K562 (cell line): ENCODE data around the gene IL26. TPM values are rescaled to one million over a fixed set of nuclear protein-coding genes. Genes with fewer than 3 reads are reported as not detected.

ENCODE experiments used
- ATAC-seq: fragments of 200-7000 bp; cut with Tn5 transposase; 3 replicates; pipeline ENCODE4 v1.9.1; 2020; ENCODE audit warnings: moderate library complexity
- BruUV-seq: library from RNA; stranded (reverse); fragments of 400-500 nt; replicated peaks from 2 replicates; lab custom pipeline; 2021; lab: Mats Ljungman, UMichigan
- CTCF ChIA-PET: fragments of 300-600 bp; formaldehyde crosslinking; extraction: SDS; loops from one replicate; lab custom pipeline; 2021; ENCODE audit warnings: low intra/inter-chr PET ratio; lab: Yijun Ruan, JAX
- POLR2A ChIA-PET: fragments of 300-600, 350-650 bp; sonication (Branson Sonifier 250); formaldehyde crosslinking; extraction: SDS; loops from one replicate; lab custom pipeline; 2021; ENCODE audit warnings: antibody characterized with exemption, inconsistent platforms; lab: Yijun Ruan, JAX
- DNase-seq, 4 experiments: peaks; one replicate each; pipeline versions ENCODE4 v3.0.0 to v3.0.0-alpha.2; 2011 to 2018; ENCODE audit warnings: low spot score in 3 of 4, mixed read lengths in 3 of 4; ENCODE audit errors: extremely low read depth in 1 of 4
- FAIRE-seq: peaks from 2 replicates; lab custom pipeline; 2011; peaks lifted over from hg19 to GRCh38; lab: Jason Lieb, UNC
- H2AFZ ChIP-seq: 2 replicates; pipeline ENCODE4 v1.6.0; 2011; ENCODE audit warnings: low read depth, low read length, control low read depth, inconsistent platforms
- H3K27ac ChIP-seq: fragments of 200-600 bp; 3 replicates; pipeline ENCODE4 v1.8.0; 2011; ENCODE audit warnings: low read depth, mild to moderate bottlenecking, control low read depth, inconsistent platforms, low read length, moderate library complexity, mixed read lengths; ENCODE audit errors: extremely low read depth
- H3K27me3 ChIP-seq, 2 experiments: fragments of 300-600 bp in 1 of 2; 2 replicates in 1 of 2; 3 replicates in 1 of 2; pipeline versions ENCODE4 v1.6.0 to v1.8.0; 2011; ENCODE audit warnings: inconsistent platforms in 2 of 2, low read length in 2 of 2, mild to moderate bottlenecking in 1 of 2, mixed read lengths in 1 of 2, moderate library complexity in 1 of 2; ENCODE audit not compliant: control insufficient read depth in 2 of 2, insufficient read depth in 2 of 2
- H3K36me3 ChIP-seq: fragments of 300-600 bp; 3 replicates; pipeline ENCODE4 v1.8.0; 2011; ENCODE audit warnings: mild to moderate bottlenecking, low read length, inconsistent platforms; ENCODE audit not compliant: control insufficient read depth, insufficient read depth
- H3K4me1 ChIP-seq, 2 experiments: fragments of 200-600 bp in 1 of 2; replicated peaks in 1 of 2; 2 replicates in 1 of 2; 3 replicates in 1 of 2; pipeline versions ENCODE4 v1.5.1 to v1.8.0; 2011; ENCODE audit warnings: inconsistent platforms in 2 of 2, low read length in 2 of 2, mild to moderate bottlenecking in 1 of 2, mixed read lengths in 1 of 2, moderate library complexity in 1 of 2; ENCODE audit not compliant: control insufficient read depth in 2 of 2, insufficient read depth in 2 of 2
- H3K4me2 ChIP-seq: 2 replicates; pipeline ENCODE4 v1.6.1; 2011; ENCODE audit warnings: low read length, control low read depth, inconsistent platforms, mixed read lengths; ENCODE audit not compliant: insufficient read depth
- H3K4me3 ChIP-seq: fragments of 200-600 bp; sonication (generic), shearing (Covaris generic); 2 replicates; pipeline ENCODE4 v1.5.1; 2016; ENCODE audit warnings: control low read depth, inconsistent platforms
- H3K79me2 ChIP-seq: fragments of 200-600 bp; 3 replicates; pipeline ENCODE4 v1.8.0; 2011; ENCODE audit warnings: low read length, inconsistent platforms; ENCODE audit not compliant: control insufficient read depth, insufficient read depth
- H3K9ac ChIP-seq, 2 experiments: 2 replicates each; pipeline versions ENCODE4 v1.6.0 to v1.6.1; 2011; ENCODE audit warnings: low read depth in 2 of 2, low read length in 2 of 2, control low read depth in 1 of 2, inconsistent platforms in 1 of 2, mild to moderate bottlenecking in 1 of 2, mixed read lengths in 1 of 2; ENCODE audit not compliant: insufficient read depth in 1 of 2
- H3K9me1 ChIP-seq: one replicate; pipeline ENCODE4 v1.6.0; 2011; ENCODE audit warnings: inconsistent platforms, mild to moderate bottlenecking, low read length, moderate library complexity; ENCODE audit not compliant: control insufficient read depth, insufficient read depth
- H3K9me3 ChIP-seq: replicated peaks from 2 replicates; pipeline ENCODE4 v1.5.1; 2011; ENCODE audit warnings: low read depth, low read length, inconsistent platforms; ENCODE audit not compliant: control insufficient read depth, insufficient read depth
- H4K20me1 ChIP-seq: replicated peaks from 2 replicates; pipeline ENCODE4 v1.6.1; 2011; ENCODE audit warnings: low read length, inconsistent platforms, mixed read lengths; ENCODE audit not compliant: control insufficient read depth, insufficient read depth
- ARID3A ChIP-seq: IDR thresholded peaks from 2 replicates; pipeline ENCODE4 v1.6.1; 2012; ENCODE audit warnings: low read depth, low read length, improper control_type of control experiment, borderline replicate concordance
- CTCF ChIP-seq, 3 experiments: IDR thresholded peaks in 2 of 3; conservative IDR thresholded peaks in 1 of 3; 2 replicates each; pipeline ENCODE4 v1.5.1; 2011 to 2012; ENCODE audit warnings: low read length in 3 of 3, mild to moderate bottlenecking in 3 of 3, control low read depth in 2 of 3, improper control_type of control experiment in 1 of 3, inconsistent platforms in 1 of 3, low read depth in 1 of 3, mixed read lengths in 1 of 3, moderate library complexity in 1 of 3; ENCODE audit not compliant: insufficient read depth in 2 of 3
- ELF4 ChIP-seq: fragments of 450-650 bp; formaldehyde crosslinking; IDR thresholded peaks from 2 replicates; pipeline ENCODE4 v1.4.0; 2022; ENCODE audit warnings: missing genetic modification characterization
- NCOR1 ChIP-seq: fragments of 450-650 bp; IDR thresholded peaks from 2 replicates; pipeline ENCODE4 v1.6.1; 2016; ENCODE audit warnings: mild to moderate bottlenecking, moderate library complexity
- RAD21 ChIP-seq, 2 experiments: fragments of 250-450 bp in 1 of 2; fragments of 450-650 bp in 1 of 2; sonication (Bioruptor Pico) in 1 of 2; formaldehyde crosslinking in 1 of 2; IDR thresholded peaks in 1 of 2; conservative IDR thresholded peaks in 1 of 2; 2 replicates each; pipeline versions ENCODE4 v1.4.0 to v1.8.0; 2020 to 2022; ENCODE audit warnings: mild to moderate bottlenecking in 2 of 2, moderate library complexity in 1 of 2
- SMC3 ChIP-seq: conservative IDR thresholded peaks from 2 replicates; pipeline ENCODE4 v1.6.1; 2011; ENCODE audit warnings: low read depth, low read length, improper control_type of control experiment; ENCODE audit not compliant: insufficient read depth
- ZNF311 ChIP-seq: fragments of 250-450 bp; sonication (Bioruptor Pico); IDR thresholded peaks from 2 replicates; pipeline ENCODE4 v1.4.0; 2020; ENCODE audit warnings: mild to moderate bottlenecking, moderate library complexity
- WGBS: fragments of 100-300 bp; shearing (Covaris generic); methylation state at CpG from one replicate; pipeline ENCODE4 v1.1.6; 2016; ENCODE audit warnings: low coverage, mixed read lengths; ENCODE audit not compliant: insufficient coverage; ENCODE audit errors: missing lambda C conversion rate; 5-methylcytosine and 5-hydroxymethylcytosine counted together
- in situ Hi-C: fragments of 300-500 bp; cut with MboI; formaldehyde crosslinking; loops from 4 replicates; pipeline ENCODE4 v1.15.0; 2018; ENCODE audit warnings: inconsistent platforms, mixed read lengths
- intact Hi-C: fragments of 100-400 bp; cut with micrococcal nuclease; formaldehyde crosslinking; loops from 2 replicates; pipeline ENCODE4 v1.14.2; 2022
- polyA plus RNA-seq, 8 experiments: library from polyadenylated mRNA; depleted of rRNA in 4 of 8; stranded (reverse) in 5 of 8; unstranded in 3 of 8; fragments of >200 nt; fragmentation: Nextera tagmentation in 2 of 8; fragmentation: Illumina TruSeq in 1 of 8; extraction: Ambion mirVana in 2 of 8; extraction: Trizol in 1 of 8; gene quantifications; 2 replicates each; pipeline versions ENCODE4 v1.2.1 to v1.2.3, GENCODE V29; 2011 to 2014; ENCODE audit warnings: inconsistent platforms in 1 of 8, missing spikeins in 1 of 8
- total RNA-seq, 7 experiments: library from RNA; depleted of rRNA in 6 of 7; stranded (reverse); fragments of >200 nt in 6 of 7; fragmentation: Illumina TruSeq in 2 of 7; extraction: Trizol in 2 of 7; gene quantifications; 2 replicates each; pipeline versions ENCODE4 v1.2.1 to v1.2.3, GENCODE V29; 2011 to 2021; ENCODE audit warnings: low replicate concordance in 1 of 7

Gene IL26
- total and polyA plus RNA-seq, 9 of the 15 experiments (the other 6 are each of a cell fraction or from before 2014, with no cell fraction given) = not detected

- intact Hi-C loops = loop anchor here (5.0 kb wide), 2 partner anchors 117 to 157 kb away; no protein-coding TSS in a partner anchor
- no peak for ATAC-seq
- no peak for FAIRE-seq
- H2AFZ ChIP-seq = no peak within 1 kb of the TSS
- ChIA-PET CTCF (no interaction called here), POLR2A (no interaction called here)
- peaks cover 4 to 7% of the 10 kb centered on the region in 2 experiments; a peak in 3 of 5 replicates for H3K27me3 ChIP-seq
- H3K4me3 ChIP-seq = no peak within 1 kb of the TSS
- H3K9ac ChIP-seq = no peak within 1 kb of the TSS
- no peak for TF ChIP-seq ZNF311 (CRISPR knock-in tag)
- no peaks in the 10 kb centered on the region for H3K36me3 ChIP-seq
- BruUV-seq = no TSS peak
- DNase-seq = no peak
- H4K20me1 ChIP-seq = no peaks in the 10 kb centered on the region; the same call in 1 of the 2 replicates
- H3K9me3 ChIP-seq = no peaks in the 10 kb centered on the region
- in situ Hi-C loops = no loop called here
- 0% methylated on average over 5 of the region's 5 CpGs for WGBS
- H3K79me2 ChIP-seq = no peaks in the 10 kb centered on the region
- no peaks in the 10 kb centered on the region for H3K9me1 ChIP-seq
- no peak within 1 kb of the TSS for H3K27ac ChIP-seq
- no peaks in the 10 kb centered on the region for H3K4me1 ChIP-seq
- no peak within 1 kb of the TSS for H3K4me2 ChIP-seq
These were observed 65.8 kb downstream of the IL26 start, which contains the start of gene IFNG for GRCh38 chr12:68159681-68160304. Gene IFNG, minus strand, starts transcription at chr12:68159740. Its CDS starts 125 bp downstream, at chr12:68159615.

GRCh38 chr12:68158432-68158831 is 67.2 kb downstream of the IL26 start:
- Histone ChIP-seq H3K27me3 (peaks cover 4 to 7% of the 10 kb centered on the region in 2 experiments; a peak in 2 of 5 replicates), H3K4me1 (no peaks in the 10 kb centered on the region), H2AFZ (no peak overlapping the region), H3K79me2 (no peaks in the 10 kb centered on the region), H3K4me3 (no peak overlapping the region), H3K27ac (no peak overlapping the region), H3K9me1 (no peaks in the 10 kb centered on the region), H3K9ac (no peak overlapping the region)
- ChIA-PET POLR2A (interaction anchor here (0.6 kb wide), 1 partner anchor 176 kb away, joined by 3 read pairs; no protein-coding TSS in a partner anchor), CTCF (interaction anchor here (0.6 to 0.8 kb wide), 2 partner anchors 157 to 827 kb away, joined by 6 read pairs; no protein-coding TSS in a partner anchor)
- peak; percentile 54 for FAIRE-seq
- 0% methylated on average over 2 of the region's 2 CpGs for WGBS
- in situ Hi-C loops = no loop called here
- no TSS peak for BruUV-seq
- TF ChIP-seq ARID3A (peak; percentile 16; the same call in 1 of the 2 replicates), ELF4 (no peak), NCOR1 (0 out of 2 replicates have a peak, but pooled peaks have one; percentile 10), CTCF (IDR thresholded peaks at IDR 0.05 in 2 of 3, conservative IDR thresholded peaks at IDR 0.05 in 1 of 3; ENCODE audit: insufficient read depth in 2 of 3, low read depth in 1 of 3, low read length in 3 of 3) (peak; percentile 40 to 70 (median 52); a peak in 5 of 6 replicates), SMC3 (0 out of 2 replicates have a peak, but pooled peaks have one; percentile 12), ZNF311 (CRISPR knock-in tag) (no peak), RAD21 (CRISPR knock-in tag; conservative IDR thresholded peaks at IDR 0.05 in 1 of 2, IDR thresholded peaks at IDR 0.05 in 1 of 2) (peak; percentile 43 to 70; a peak in 3 of 4 replicates)
- TF ChIP-seq, all 486 proteins: peak for 5
- Histone ChIP-seq H3K9me3 (no peaks in the 10 kb centered on the region), H3K36me3 (no peaks in the 10 kb centered on the region), H3K4me2 (no peak overlapping the region), H4K20me1 (no peaks in the 10 kb centered on the region; the same call in 1 of the 2 replicates)
- intact Hi-C loops = loop anchor here (5.0 kb wide), 2 partner anchors 116 to 156 kb away; no protein-coding TSS in a partner anchor
- ATAC-seq = peak; percentile 83
- peak; percentile 28 to 46 (median 42) for DNase-seq
